Liver (tissue), 9 donors: ENCODE results near the gene NRG2. TPM values are rescaled to one million over a fixed set of nuclear protein-coding genes. Genes with fewer than 3 reads are reported as not detected.

Source experiments
- DNase-seq: peaks from one replicate; pipeline ENCODE4 v3.0.0-alpha.2; 2017; ENCODE audit warnings: low spot score
- H3K27ac ChIP-seq, 2 donors: one replicate each; pipeline ENCODE4 v1.7.0; 2013; ENCODE audit warnings: inconsistent platforms in 2 of 2, low read length in 2 of 2, control low read depth in 1 of 2, low read depth in 1 of 2, mild to moderate bottlenecking in 1 of 2
- H3K27me3 ChIP-seq, 4 donors: one replicate each; pipeline versions ENCODE4 v1.6.1 to v1.7.0; 2013; ENCODE audit warnings: low read length in 3 of 4, inconsistent platforms in 1 of 4, mild to moderate bottlenecking in 1 of 4, moderate library complexity in 1 of 4; ENCODE audit not compliant: control insufficient read depth in 4 of 4, insufficient read depth in 4 of 4
- H3K36me3 ChIP-seq, 4 donors: one replicate each; pipeline versions ENCODE4 v1.6.1 to v1.7.0; 2013; ENCODE audit warnings: low read length in 3 of 4, mild to moderate bottlenecking in 3 of 4, low read depth in 1 of 4, moderate library complexity in 1 of 4; ENCODE audit not compliant: control insufficient read depth in 4 of 4, insufficient read depth in 3 of 4
- H3K4me1 ChIP-seq, 4 donors: one replicate each; pipeline versions ENCODE4 v1.6.1 to v1.7.0; 2013; ENCODE audit warnings: low read length in 3 of 4, mild to moderate bottlenecking in 3 of 4, moderate library complexity in 1 of 4; ENCODE audit not compliant: control insufficient read depth in 4 of 4, insufficient read depth in 4 of 4
- H3K4me3 ChIP-seq, 3 donors: one replicate each; pipeline versions ENCODE4 v1.6.1 to v1.7.0; 2013; ENCODE audit warnings: low read length in 3 of 3, control low read depth in 1 of 3, low read depth in 1 of 3, mild to moderate bottlenecking in 1 of 3
- H3K9ac ChIP-seq, 2 donors: one replicate each; pipeline ENCODE4 v1.7.0; 2013; ENCODE audit warnings: low read length in 2 of 2, mild to moderate bottlenecking in 2 of 2, moderate library complexity in 2 of 2, control low read depth in 1 of 2, low read depth in 1 of 2
- H3K9me3 ChIP-seq, 4 donors: one replicate each; pipeline versions ENCODE4 v1.6.1 to v1.7.0; 2013; ENCODE audit warnings: low read length in 3 of 4; ENCODE audit not compliant: control insufficient read depth in 4 of 4
- EGR1 ChIP-seq, 2 donors: IDR thresholded peaks; 2 replicates each; pipeline ENCODE4 v1.6.1; 2016 to 2018; ENCODE audit warnings: antibody characterized with exemption in 2 of 2, low read depth in 2 of 2
- FOXA1 ChIP-seq: IDR thresholded peaks from 2 replicates; pipeline ENCODE4 v1.6.1; 2016; ENCODE audit warnings: antibody characterized with exemption
- FOXA2 ChIP-seq: IDR thresholded peaks from 2 replicates; pipeline ENCODE4 v1.6.1; 2016; ENCODE audit warnings: antibody characterized with exemption
- GABPA ChIP-seq, 2 donors: IDR thresholded peaks in 1 of 2; conservative IDR thresholded peaks in 1 of 2; 2 replicates each; pipeline ENCODE4 v1.6.1; 2016; ENCODE audit warnings: antibody characterized with exemption in 2 of 2, mild to moderate bottlenecking in 1 of 2, moderate library complexity in 1 of 2
- HNF4A ChIP-seq, 2 donors: conservative IDR thresholded peaks; 2 replicates each; pipeline ENCODE4 v1.6.1; 2016; ENCODE audit warnings: antibody characterized with exemption in 2 of 2, mild to moderate bottlenecking in 2 of 2
- REST ChIP-seq: IDR thresholded peaks from 2 replicates; pipeline ENCODE4 v1.6.1; 2016; ENCODE audit warnings: antibody characterized with exemption, mild to moderate bottlenecking
- SP1 ChIP-seq: IDR thresholded peaks from 2 replicates; pipeline ENCODE4 v1.6.1; 2018; ENCODE audit warnings: antibody characterized with exemption, mild to moderate bottlenecking
- TAF1 ChIP-seq: conservative IDR thresholded peaks from 2 replicates; pipeline ENCODE4 v1.6.1; 2016; ENCODE audit warnings: antibody characterized with exemption, mild to moderate bottlenecking
- YY1 ChIP-seq: IDR thresholded peaks from 2 replicates; pipeline ENCODE4 v1.6.1; 2016; ENCODE audit warnings: antibody characterized with exemption, mild to moderate bottlenecking
- WGBS: extraction: QIAGEN DNeasy Blood & Tissue Kit; methylation state at CpG from one replicate; pipeline ENCODE4 v1.1.7; 2013; 5-methylcytosine and 5-hydroxymethylcytosine counted together
- polyA plus RNA-seq, 2 donors: library from polyadenylated mRNA; stranded (reverse) in 1 of 2; unstranded in 1 of 2; fragments of 200-250 nt in 1 of 2; fragments of >200 nt in 1 of 2; fragmentation: Nextera tagmentation in 1 of 2; extraction: Ambion mirVana in 1 of 2; gene quantifications; one replicate each; pipeline versions ENCODE4 v1.2.1 to v1.2.3, GENCODE V29; 2013 to 2015
- total RNA-seq, 2 donors: library from RNA; depleted of rRNA; stranded (reverse); fragments of >200 nt; gene quantifications; one replicate each; pipeline ENCODE4 v1.2.3, GENCODE V29; 2014
- TF ChIP-seq, protein P1 (sequence below): IDR thresholded peaks from 2 replicates; pipeline ENCODE4 v1.6.1; 2016; ENCODE audit warnings: antibody characterized with exemption
- donor health status: healthy.
- donor health status: healthy.
- donor health status: healthy.
- donor health status: healthy.
- donor health status: healthy.

Gene NRG2
- total and polyA plus RNA-seq, 4 donors, result 0.07 to 0.08 TPM; not detected in 2

GRCh38 chr5:140072812-140073211 lies 29.7 kb upstream of the NRG2 start:
- Histone ChIP-seq H3K4me1 (peaks cover 0 to 3% (median 1%) of the 10 kb centered on the region in 4 donors), H3K36me3 (no peaks in the 10 kb centered on the region), H3K9me3 (no peaks in the 10 kb centered on the region), H3K27me3 (no peaks in the 10 kb centered on the region), H3K27ac (no peak overlapping the region), H3K9ac (no peak overlapping the region), H3K4me3 (no peak overlapping the region)
- WGBS, result 53% methylated on average over 10 of the region's 10 CpGs
- TF ChIP-seq REST, result no peak
- TF ChIP-seq GABPA (IDR thresholded peaks at IDR 0.05 in 1 of 2, conservative IDR thresholded peaks at IDR 0.05 in 1 of 2), result no peak
- DNase-seq, result no peak

DNA sequence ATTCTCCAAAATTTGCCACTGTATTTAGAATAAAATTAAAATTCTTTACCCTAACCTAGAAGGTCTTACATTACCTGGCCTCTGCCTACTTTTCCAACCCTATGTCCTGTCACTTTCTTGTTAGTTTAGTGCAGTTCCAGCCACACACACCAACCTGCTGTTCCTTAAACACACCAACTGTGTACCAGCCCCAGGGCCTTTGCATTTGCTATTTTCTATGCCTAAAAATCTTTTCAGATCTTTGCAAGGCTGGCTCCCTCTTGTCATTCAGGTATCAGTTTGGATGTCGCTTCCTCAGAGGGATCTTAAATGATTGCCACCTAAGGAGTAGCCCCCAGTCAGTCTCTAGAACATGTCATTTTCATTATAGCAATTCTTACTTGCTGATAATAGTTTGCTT lies 17.7 kb upstream of the NRG2 start:
- 81% methylated on average over 1 of the region's 1 CpG for WGBS
- DNase-seq, result no peak
- Histone ChIP-seq H3K4me3 (no peak overlapping the region), H3K9ac (no peak overlapping the region), H3K36me3 (no peaks in the 10 kb centered on the region), H3K27me3 (peaks cover 0 to 3% (median 0%) of the 10 kb centered on the region in 4 donors), H3K4me1 (no peaks in the 10 kb centered on the region), H3K27ac (no peak overlapping the region), H3K9me3 (no peaks in the 10 kb centered on the region)
- TF ChIP-seq SP1 (no peak), FOXA2 (no peak), YY1 (no peak), GABPA (IDR thresholded peaks at IDR 0.05 in 1 of 2, conservative IDR thresholded peaks at IDR 0.05 in 1 of 2) (no peak), FOXA1 (no peak), HNF4A (conservative IDR thresholded peaks at IDR 0.05) (no peak), TAF1 (no peak), REST (no peak), EGR1 (IDR thresholded peaks at IDR 0.05; ENCODE audit: low read depth in 2 of 2) (no peak)
- TF ChIP-seq, protein P1, sequence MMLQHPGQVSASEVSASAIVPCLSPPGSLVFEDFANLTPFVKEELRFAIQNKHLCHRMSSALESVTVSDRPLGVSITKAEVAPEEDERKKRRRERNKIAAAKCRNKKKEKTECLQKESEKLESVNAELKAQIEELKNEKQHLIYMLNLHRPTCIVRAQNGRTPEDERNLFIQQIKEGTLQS, result no peak
